NB4 (cell line): ENCODE measurements around the gene CLEC17A.
A peak's percentile ranks its signal among the peaks of the same experiment; 100 is the strongest.
"Not testable (repeated sequence)": the region's sequence is repeated elsewhere in the genome, so short reads cannot be mapped to it uniquely, and the experiment has no call there.

Experiments used
- DNase-seq: peaks from one replicate; pipeline ENCODE4 v3.0.0; 2010; ENCODE audit warnings: low read depth
- H3K4me3 ChIP-seq: one replicate; pipeline ENCODE4 v1.5.1; 2011; ENCODE audit warnings: mild to moderate bottlenecking, low read depth, low read length, moderate library complexity
- CTCF ChIP-seq: IDR thresholded peaks from one replicate; pipeline ENCODE4 v1.5.1; 2012; ENCODE audit warnings: low read depth, low read length
- MAX ChIP-seq: IDR thresholded peaks from 2 replicates; pipeline ENCODE4 v1.6.1; 2011; ENCODE audit warnings: low read depth, low read length
- MYC ChIP-seq: IDR thresholded peaks from 2 replicates; pipeline ENCODE4 v1.6.1; 2011; ENCODE audit warnings: low read depth, low read length
- POLR2A ChIP-seq: IDR thresholded peaks from 2 replicates; pipeline ENCODE4 v1.6.1; 2011; ENCODE audit warnings: mild to moderate bottlenecking; ENCODE audit not compliant: insufficient read length; ENCODE audit errors: extremely low read depth

The CLEC17A gene

GRCh38 chr19:14582894-14583340, at the start of gene CLEC17A:
Gene CLEC17A, plus strand, starts transcription at chr19:14583084. Its CDS starts 77 bp downstream, at chr19:14583161.
- TF ChIP-seq CTCF (no peak), MAX (no peak), MYC (no peak), POLR2A (no peak)
- H3K4me3 ChIP-seq, result no peak within 1 kb of the TSS
- DNase-seq, result peak; percentile 29

- TF ChIP-seq MYC, result no peak
- no peak for TF ChIP-seq CTCF
- TF ChIP-seq MAX, result no peak
- TF ChIP-seq POLR2A, result no peak
- H3K4me3 ChIP-seq, result no peak overlapping the region
- DNase-seq, result no peak
Measured at GRCh38 chr19:14533450-14533849, 49.4 kb upstream of the CLEC17A start.

- no peak overlapping the region for H3K4me3 ChIP-seq
- peak; percentile 53 for DNase-seq
- TF ChIP-seq POLR2A, result no peak
- TF ChIP-seq CTCF, result no peak
- TF ChIP-seq MYC, result no peak
- no peak for TF ChIP-seq MAX
Measured at GRCh38 chr19:14536926-14537692, 45.8 kb upstream of the CLEC17A start.

GRCh38 chr19:14540741-14541525, 42.0 kb upstream of the CLEC17A start:
- TF ChIP-seq MYC (no peak), CTCF (no peak)
- H3K4me3 ChIP-seq, result no peak overlapping the region
- DNase-seq, result no peak

GRCh38 chr19:14541979-14542378, 40.9 kb upstream of the CLEC17A start:
- DNase-seq, H3K4me3 ChIP-seq: not testable (repeated sequence)

GRCh38 chr19:14542711-14543328, 40.1 kb upstream of the CLEC17A start:
- peak; percentile 22 for DNase-seq
- H3K4me3 ChIP-seq, result no peak overlapping the region
- TF ChIP-seq MYC (no peak), POLR2A (no peak), CTCF (no peak), MAX (no peak)
